HG02981 (cell line): Measurements from ENCODE around the gene CLEC16A.
A peak's percentile ranks its signal among the peaks of the same experiment; 100 is the strongest.

Source experiments
- ATAC-seq: cut with Tn5 transposase; IDR thresholded peaks from one replicate; pipeline ENCODE4 v1.9.1; 2021; ENCODE audit warnings: mild to moderate bottlenecking, moderate library complexity; ENCODE audit not compliant: unreplicated experiment

Gene CLEC16A

DNA sequence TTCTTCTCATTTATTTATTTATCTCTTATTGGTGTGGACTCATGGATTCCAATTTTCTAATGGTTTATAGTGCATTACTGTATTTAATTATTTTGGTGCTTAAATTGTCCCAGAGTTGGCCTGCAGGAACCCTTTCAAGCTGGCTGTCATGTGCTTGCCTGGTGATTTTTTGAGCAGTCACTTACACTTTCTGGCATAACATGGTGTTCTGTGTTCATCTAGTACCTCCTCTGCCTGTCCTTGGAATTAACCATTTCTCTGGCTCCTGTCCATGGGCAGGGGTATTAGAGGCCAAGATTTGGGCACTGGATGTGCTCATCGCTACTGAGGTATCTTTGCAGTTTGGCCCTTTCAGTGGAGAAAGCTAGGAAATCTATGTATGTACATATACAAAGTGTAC is 67.0 kb downstream of the CLEC16A start:
- no peak for ATAC-seq

DNA sequence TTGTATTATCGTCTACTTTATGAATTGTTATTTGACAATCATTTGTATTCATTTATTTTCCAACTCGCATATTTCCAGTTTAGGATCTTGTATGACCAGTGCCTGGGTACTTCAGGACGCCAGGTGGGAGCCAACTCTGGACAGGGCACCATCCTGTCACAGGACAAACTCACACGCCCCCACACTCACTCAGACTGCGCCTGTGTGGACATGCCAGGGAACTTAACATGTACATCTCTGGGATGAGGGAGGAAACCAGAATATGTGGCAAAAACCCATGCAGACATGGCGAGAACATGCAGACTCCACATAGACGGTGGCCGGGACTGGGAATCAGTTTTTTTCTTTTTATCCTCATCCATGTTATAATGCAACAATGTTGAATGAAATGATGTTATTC is 68.5 kb downstream of the CLEC16A start:
- no peak for ATAC-seq

DNA sequence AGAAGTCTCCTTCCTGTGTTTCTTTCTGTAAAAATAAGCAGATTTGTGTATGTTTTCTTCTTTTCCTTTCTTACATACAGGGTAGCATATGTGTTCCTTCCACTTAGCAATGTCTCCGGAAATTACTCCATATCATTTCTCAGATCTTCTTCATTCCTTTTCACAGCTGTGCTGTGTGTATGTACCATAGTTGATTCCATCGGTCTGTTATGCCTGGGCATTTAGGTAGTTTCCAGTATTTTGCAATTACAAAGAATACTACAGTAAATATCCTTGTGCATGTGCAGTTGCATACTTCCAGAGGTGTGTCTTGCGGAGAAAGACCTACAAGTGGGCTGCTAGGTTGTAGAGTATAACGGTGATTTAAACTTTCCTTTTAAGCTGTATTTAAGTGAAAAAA is 69.8 kb downstream of the CLEC16A start:
- no peak for ATAC-seq

DNA sequence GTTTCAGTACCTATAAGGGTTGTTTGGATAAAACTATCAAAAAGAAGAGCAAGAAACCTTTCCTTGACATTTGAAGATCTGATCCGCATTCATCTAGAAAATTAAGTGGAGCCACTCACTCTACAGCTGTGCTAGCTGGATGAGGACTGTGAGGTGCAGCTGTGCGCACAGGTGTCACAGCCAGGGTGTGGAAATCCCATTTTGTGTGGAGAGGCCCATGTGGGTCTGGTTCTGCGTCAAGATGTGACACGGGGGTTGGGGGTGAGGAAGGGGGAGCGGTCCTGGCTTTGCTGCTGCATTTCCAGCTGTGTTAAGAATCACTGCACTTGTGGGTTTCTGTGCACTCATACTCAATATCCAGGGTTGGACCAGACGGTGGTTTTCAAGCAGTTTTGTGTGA is 70.7 kb downstream of the CLEC16A start:
- no peak for ATAC-seq

DNA sequence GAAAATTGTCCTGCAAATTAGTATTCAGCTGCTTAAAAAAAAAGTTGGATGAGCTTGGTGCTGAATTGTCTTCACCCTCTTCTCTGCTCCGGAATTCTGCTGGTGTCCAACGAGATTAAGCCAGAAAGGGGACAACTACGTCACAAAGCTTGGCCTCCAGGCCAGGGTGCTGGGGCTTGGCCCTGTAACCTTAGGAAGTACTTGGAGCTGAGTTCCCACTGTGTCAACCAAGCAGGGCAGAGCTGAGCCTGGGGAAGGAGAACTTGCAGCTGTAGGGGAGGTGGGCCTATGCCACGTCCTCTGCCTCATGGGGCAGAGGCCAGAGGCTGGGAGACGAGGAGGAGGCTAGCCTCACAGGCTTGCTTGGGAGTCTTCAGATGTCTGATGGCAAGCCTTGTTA is 71.2 kb downstream of the CLEC16A start:
- no peak for ATAC-seq

DNA sequence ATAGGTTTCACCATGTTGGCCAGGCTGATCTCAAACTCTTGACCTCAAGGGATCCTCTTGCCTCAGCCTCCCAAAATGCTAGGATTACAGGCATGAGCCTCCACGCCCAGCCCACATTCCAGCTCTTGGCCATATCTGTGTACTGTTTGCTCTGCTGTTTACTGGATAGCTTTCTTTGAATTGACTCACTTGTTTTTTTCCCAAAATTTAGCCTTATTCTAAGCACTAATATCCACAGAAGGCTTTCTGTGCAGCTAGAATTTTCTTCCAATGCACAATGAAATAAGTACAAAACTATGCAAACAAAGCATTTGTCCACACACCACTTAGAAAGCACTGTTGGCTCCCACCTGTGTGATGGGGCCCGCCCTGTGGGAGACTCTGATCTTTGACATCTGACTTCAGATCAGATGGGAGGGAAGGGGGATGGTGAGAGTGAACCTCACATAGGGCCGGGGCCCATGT is 72.2 kb downstream of the CLEC16A start:
- no peak for ATAC-seq

DNA sequence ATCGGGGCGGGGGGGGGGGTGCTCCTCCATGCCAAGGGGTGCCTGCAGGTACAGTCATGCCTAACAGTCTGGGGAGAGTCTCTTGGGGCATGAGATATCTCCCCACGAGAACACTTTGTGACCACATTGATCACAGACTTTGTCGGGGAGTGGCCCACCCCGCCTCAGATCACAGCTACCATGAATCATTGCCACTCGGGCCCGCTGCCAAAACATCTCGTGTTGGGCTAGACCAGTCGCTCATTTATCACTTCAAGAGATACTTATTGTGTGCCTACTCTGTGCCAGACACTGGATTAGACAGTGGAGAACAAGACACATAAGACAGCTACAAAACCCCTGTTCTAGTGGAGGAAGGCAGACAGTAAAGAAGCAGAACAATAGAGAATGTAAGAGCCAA is 72.6 kb downstream of the CLEC16A start:
- no peak for ATAC-seq

DNA sequence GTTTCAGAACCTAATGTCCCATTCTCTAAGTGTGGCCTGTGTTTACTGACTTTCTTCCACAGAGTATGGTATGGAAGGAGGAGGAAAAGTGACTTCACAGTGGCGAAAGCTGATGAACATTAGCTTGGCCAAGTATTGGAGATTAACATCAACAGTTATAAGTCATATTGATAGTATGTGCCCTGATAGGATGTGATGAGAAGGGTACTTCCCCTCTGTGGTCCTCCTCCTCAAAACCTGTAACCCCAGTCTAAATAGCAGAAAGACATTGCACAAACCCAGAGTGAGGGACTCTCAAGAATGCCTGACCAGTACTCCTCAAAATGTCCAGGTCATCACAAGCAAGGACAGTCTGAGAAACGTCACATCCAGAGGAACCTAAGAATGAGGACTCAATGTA is 73.1 kb downstream of the CLEC16A start:
- no peak for ATAC-seq

DNA sequence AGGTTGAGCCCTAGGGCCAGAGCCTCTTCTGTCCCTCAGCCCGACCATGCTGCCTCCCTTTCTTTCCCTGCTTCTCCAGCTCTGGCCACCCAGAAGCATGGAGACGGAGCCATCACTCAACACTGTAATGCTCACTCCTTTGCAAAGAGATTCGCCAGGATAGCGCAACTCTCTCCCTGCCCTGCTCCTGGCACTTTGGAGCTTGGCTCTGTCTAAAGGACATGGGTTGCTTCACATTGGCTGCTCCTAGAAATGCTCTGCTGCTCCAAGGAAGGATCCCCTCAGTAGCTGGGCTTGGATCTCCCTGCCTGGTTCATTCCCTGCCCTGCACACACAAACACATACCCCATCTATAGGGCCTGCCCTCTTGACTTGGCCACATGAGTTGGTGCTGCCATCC is 76.0 kb downstream of the CLEC16A start:
- ATAC-seq: no peak

DNA sequence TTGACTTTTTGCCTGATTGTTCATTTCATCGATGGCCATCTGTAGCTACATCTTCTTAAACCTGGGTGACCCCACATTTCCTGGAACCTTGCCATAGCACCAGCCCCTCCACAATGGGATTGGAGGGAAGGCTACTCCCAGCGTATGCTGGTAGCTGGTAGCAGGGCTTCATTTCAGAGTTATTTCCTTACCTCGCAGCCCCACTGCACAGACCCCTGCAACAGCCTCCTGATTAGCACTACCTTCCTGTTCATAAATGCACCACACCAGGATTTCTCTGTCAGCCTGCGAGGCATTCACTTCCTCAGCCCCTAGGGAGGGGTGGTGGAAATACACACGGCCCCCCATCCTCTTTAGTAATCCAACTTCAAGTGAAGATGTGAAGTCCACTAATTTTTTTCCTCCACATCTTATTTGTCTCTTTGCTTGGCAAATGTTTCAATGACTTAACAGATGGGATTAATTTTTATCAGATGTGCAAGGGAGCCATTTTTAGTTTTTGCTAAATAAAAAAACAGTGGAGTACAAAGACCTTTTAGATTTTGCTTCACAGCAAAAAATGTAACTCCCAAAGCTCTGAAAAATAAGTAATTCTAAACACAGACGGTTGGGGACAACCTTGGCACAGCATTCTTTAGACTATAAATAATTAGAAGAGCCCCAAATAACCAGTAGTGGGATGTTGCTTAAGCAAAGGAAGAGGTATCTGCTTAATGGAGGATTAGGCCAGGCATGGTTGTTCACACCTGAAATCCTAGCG is 76.6 kb downstream of the CLEC16A start:
- ATAC-seq: no peak

DNA sequence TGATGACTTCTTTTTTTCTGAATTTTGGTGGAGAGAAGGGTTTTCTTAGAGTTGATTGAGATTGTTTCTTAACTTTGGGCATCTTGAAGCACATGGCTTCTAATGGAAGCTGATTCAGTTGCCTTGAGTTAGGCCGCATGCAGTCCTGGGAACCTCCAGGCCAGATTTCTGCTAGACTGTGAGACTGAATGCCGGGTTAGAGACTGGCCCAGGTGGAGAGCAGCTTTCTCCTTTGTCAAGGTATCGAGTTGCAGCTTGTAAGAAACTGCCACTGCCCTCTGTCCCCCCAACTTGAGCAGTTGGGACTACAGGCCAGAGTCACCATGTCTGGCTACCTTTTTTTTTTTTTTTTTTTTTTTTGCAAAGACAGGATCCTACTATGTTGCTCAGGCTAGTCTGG is 77.6 kb downstream of the CLEC16A start:
- no peak for ATAC-seq

DNA sequence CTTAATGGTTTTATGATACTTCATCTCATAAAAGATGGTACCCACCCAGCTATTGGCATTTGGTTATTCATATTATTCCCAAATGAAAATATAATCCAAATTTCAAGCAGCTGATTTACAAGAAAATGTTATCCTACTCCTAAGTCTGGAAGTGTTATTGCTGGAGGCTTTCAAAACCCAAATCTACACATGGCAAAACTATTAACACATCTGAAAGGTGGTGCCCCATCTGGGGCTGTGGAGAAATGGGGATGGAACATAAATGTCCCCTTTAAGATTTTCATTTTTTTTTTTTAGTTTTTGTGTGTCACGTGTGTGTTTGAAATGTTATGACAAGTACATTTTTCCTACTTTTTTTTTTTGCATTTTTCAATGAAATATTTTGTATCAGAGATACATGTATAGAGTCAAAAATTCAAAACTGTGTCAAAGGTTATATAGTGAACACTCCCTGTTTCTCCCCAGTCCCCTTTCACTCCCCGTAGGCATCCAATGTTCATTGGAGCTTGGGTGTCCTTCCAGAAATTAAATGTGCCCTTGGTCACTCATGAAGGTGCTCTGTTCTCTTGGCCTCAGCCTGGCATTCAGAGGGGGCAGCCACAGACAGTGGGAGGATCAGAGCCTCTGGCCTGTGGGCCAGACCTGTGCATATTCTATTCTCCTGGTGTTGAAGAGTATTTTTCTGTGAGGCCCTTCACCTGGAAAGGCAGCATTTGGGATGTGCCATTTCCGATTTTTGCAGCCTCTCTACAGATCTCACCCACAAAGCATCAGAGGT is 79.1 kb downstream of the CLEC16A start:
- no peak for ATAC-seq

DNA sequence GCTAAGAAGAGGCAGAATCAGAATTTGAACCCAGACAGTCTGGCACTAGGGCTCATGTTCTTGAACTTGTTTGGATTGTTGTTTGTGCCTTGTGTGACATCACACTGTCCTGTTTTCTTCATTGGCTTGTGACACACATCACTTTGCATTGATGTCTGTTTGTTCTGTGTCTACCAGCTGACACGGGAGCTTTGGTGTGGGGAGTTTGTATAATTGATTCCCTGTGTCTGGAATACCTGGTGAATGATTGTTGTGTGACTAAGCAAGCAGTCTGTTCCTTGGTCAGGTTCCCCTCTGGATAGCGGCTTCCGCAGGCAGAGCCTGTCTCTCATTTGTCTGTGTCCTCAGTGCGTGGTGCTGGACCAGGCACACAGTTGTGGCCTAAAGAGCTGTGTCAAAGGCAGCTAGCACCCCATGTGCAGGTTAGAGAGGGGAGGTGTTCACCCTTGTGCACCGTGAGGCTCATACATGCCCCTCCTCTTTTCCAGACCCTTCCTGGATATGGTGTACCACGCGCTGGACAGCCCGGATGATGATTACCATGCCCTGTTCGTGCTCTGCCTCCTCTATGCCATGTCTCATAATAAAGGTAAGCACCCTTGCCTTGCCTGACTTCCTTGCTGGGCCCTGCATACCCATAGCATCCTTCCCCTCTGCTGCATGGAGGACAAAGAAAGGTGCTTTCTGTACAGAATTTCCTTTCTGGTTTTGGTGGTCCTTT is 80.1 kb downstream of the CLEC16A start:
- ATAC-seq: peak; percentile 32

DNA sequence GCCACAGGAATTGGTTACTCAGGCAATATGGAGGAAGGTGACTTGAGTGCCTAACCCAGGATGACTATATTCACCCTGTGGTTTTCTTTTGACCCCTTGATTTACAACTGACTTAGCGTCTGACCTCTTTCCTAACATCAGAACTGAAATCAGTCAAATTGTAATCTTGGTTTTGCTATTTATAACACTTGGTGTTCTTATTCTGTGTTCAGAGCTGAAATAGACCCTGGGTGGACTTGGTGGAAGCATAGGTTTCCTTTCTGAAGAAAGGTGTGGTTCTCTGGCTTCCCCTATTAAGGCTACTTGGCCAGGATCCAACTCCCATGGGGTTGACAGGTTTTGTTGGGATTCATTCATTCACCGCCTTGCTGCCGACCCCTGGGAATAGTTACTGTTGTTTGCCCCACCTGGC is 80.8 kb downstream of the CLEC16A start:
- peak; percentile 65 for ATAC-seq

DNA sequence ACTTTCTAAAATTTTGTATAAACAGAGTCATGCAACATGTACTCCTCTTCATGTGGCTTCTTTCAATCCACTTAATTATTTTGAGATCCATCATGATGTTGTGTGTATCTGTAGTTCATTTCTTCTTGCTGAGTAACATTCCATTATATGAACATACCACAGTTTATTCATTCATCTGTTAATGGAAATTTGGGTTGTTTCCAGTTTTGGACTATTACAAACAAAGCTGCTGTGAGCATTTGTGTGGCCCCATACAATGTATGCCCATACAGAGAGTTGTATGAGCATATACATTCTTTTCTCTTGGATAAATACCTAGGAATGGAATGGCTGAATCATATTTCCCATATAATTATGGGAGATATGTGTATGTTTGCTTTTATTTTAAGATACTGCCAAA is 85.6 kb downstream of the CLEC16A start:
- ATAC-seq: no peak

DNA sequence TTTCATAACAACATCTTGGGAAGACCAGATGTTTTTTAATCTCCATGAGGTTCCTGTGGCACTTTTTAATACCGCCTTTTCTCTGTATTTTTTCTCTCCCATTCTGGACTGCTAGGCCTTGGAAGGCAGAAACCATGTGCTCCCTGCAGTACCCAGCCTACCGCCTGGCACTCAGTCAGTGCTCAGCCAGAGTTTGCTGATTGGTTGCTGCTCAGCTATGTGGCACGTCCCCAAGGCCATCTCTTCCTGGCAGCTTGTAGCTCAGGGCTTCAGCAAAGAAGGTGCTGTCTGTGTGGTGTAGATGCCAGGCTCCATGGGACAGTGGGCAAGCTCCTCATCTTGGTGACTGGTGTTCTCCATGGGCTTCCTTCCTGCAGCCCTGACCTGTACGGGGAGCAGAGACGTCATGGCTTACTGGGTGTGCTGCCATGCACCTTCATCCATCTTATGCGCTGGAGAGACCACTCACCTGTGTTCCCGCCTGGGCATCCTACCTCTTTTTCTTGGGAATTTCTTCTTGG is 86.7 kb downstream of the CLEC16A start:
- no peak for ATAC-seq

DNA sequence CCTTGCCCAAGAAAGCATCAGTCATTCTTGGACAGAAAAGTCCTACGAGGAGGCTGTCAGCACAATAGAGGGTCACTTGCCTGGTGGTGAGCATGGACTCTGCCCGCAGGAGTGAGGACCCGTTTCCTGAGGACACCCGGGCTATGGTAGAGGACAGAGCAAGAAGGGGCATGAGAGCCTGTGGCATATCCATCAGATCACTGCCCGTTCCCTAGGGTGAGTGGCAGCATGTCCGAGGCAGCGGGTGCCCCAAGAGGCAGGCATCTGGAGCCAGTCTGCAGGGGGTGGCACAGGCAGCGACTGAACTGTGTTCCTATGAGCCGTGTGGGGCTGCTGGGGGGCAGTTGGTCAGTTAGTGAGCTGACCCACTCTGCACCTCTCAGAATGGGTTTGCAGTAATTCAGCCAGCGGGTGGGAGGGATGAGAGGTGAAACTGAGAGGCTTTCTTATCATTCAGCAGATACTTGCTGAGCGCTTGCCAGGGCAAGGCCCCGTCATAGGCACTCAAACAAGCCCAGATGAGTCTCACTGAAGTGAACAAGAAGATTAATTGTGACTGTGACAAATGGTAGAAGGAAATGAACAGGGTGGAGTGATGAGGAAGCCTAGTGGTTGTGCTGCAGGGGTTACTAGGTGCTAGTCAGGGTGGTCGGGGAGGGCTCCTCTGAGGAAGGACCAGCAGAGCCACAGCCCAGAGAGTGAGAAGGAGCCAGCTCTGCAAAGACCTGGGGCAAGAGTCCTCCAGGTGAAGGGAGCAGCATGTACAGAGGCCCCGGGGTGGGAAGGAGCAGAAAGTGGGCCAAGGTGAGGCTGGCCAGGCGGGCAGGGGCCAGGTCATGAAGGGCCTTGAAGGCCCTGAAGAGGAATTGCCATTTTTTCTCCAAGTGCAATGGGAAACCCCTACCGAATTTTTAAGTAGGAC is 87.9 kb downstream of the CLEC16A start:
- no peak for ATAC-seq

DNA sequence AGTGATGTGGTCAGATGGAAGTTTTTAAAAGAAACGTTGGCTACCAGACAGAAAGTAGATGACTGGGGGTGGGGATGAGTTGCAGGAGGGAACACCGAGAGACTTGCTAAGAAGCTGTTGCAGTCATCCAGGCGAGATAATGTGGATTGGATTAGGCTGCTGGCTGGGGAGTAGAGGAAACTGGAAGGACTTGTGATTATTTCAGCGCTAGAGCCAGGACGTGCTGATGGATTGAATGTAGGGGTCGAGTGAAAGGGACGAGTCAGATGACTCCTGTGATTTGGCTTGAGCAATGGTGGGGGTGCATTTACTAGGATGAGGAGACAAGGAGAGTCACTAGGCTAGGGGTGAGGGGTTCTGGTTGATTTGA is 88.5 kb downstream of the CLEC16A start:
- ATAC-seq: no peak

DNA sequence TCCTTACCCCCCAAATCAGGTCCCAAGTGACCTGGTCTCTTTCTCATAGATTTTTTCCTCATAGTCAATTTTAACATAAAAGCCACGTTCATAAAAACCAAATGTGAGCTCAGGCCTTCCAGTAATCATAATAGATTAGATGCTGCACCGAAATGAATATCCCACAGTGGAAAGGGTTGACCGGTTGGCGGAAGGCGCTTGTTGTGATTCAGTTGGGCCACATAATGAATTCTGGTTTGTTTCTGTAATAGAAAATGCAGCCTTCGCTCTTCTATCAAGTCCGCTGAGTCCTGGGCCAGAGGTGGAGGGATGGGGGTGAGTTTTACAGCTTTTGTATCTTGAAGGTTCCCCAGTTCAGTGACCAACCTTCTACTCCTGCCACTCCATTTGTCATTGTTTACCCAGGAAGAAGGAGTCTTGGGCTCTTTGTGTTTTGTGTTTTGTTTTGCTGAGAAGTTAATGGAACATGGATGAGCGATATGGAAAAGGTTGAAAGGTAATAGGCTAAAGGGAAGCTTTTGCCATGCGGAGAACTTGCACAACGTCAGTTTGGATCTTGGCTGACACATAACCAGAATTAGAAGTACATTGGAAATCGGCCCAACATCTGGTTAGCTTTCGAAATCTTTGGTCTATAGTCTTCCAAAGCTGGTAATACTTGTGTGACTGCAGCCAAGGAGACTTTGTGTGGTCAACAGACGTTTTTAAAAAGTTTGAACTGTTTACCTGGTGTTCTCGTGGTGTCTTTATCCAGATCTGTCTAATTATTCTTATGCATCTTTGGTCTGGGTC is 89.5 kb downstream of the CLEC16A start:
- ATAC-seq: no peak

DNA sequence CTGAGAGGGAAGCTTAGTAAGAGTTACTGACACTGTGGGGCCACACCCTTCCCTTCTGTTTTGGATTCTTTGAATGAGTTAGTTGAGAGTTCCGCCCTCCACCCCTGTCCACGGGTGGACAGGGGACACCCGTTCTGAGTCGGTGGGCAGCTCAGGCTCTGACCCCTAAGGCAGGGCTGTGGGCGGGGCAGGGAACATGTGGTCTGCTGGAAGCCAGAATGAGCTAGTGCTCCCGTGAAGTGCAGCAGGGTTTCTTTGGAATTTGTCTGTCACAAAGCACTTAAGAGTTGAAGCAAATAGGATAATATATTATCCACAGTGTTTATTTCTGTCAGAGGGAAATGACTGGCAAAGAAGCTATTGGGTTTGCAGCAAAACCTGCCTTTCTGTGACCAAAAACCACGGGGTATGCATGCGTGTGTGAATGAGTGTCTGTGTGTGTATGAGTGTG is 90.1 kb downstream of the CLEC16A start:
- ATAC-seq: no peak
